HT-29 (cell line): ENCODE data around the gene IFT52. TPM values are rescaled to one million over a fixed set of nuclear protein-coding genes. Genes with fewer than 3 reads are reported as not detected.

Experiments
- DNase-seq: peaks from one replicate; pipeline ENCODE4 v3.0.0-alpha.2; 2015; ENCODE audit warnings: low spot score
- total RNA-seq: library from RNA; depleted of rRNA; stranded (reverse); fragments of >200 nt; shearing (Covaris generic); gene quantifications from 2 replicates; pipeline ENCODE4 v1.2.3, GENCODE V29; 2014; rRNA removed

Gene IFT52
- total RNA-seq, 1 experiment from 2014 or later: 19.9 TPM

DNA sequence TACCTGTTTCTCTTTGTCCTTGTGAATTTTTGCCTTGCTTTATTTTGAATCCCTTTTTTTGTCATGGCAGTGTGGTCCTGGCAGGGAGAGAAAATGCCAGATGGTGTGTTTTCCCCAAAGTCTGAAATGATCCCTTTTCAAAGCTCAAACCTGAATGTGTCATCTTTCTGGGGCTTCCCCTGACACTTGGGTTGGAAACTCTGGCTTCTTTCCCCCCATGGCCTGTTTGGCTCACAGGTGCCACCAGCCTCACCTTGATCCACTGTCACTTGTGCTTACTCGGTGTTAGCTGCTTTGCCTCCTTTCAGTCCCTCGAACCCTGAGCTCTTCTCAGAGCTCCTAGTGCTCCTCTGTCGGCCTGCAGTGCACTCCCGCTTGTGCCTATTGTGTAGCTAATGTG, 98.4 kb downstream of the IFT52 start:
- no peak for DNase-seq

GRCh38 chr20:43690943-43691598, 100.3 kb downstream of the IFT52 start:
- DNase-seq: no peak

GRCh38 chr20:43691928-43692524, 101.3 kb downstream of the IFT52 start:
- peak; percentile 86 for DNase-seq

- no peak for DNase-seq
Observed at GRCh38 chr20:43694763-43695162, 104.0 kb downstream of the IFT52 start.

DNA sequence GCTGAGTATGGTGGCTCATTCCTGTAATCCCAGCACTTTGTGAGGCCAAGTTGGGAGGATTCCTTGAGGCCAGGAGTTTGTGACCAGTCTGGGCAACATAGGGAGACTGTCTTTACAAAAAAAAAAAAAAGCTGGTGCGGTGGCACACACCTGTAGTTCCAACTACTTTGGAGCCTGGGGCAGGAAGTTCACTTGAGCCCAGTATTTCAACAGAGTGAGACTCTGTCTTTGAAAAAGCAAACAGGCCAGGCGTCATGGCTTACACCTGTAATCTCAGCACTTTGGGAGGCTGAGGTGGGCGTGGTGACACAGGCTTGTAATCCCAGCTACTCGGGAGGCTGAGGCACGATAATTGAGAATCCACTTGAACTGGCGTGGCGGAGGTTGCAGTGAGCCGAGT, 104.8 kb downstream of the IFT52 start:
- DNase-seq: no peak

Other genes starting within 250 kb of the IFT52 start
- 68.8 and 78.6 TPM in 2 replicates for gene SRSF6, start 133.0 kb upstream of the IFT52 start, total RNA-seq
- gene L3MBTL1, start 83.2 kb upstream of the IFT52 start, total RNA-seq: 9.7 and 9.9 TPM in 2 replicates
- gene SGK2, start 31.9 kb upstream of the IFT52 start, total RNA-seq: 68.2 and 69.1 TPM in 2 replicates
- 108 and 123 TPM in 2 replicates for gene MYBL2, start 76.2 kb downstream of the IFT52 start, total RNA-seq
- gene GTSF1L, start 136.1 kb downstream of the IFT52 start, total RNA-seq: not detected in 2 replicates